K562 (cell line): ENCODE measurements around the gene ADRA2B. TPM values are rescaled to one million over a fixed set of nuclear protein-coding genes. Genes with fewer than 3 reads are reported as not detected.
"Not testable (repeated sequence)": the region's sequence is repeated elsewhere in the genome, so short reads cannot be mapped to it uniquely, and the experiment has no call there.

Experiments
- ATAC-seq: fragments of 200-7000 bp; cut with Tn5 transposase; 3 replicates; pipeline ENCODE4 v1.9.1; 2020; ENCODE audit warnings: moderate library complexity
- BruUV-seq: library from RNA; stranded (reverse); fragments of 400-500 nt; replicated peaks from 2 replicates; lab custom pipeline; 2021; lab: Mats Ljungman, UMichigan
- CTCF ChIA-PET: fragments of 300-600 bp; formaldehyde crosslinking; extraction: SDS; loops from one replicate; lab custom pipeline; 2021; ENCODE audit warnings: low intra/inter-chr PET ratio; lab: Yijun Ruan, JAX
- POLR2A ChIA-PET: fragments of 300-600, 350-650 bp; sonication (Branson Sonifier 250); formaldehyde crosslinking; extraction: SDS; loops from one replicate; lab custom pipeline; 2021; ENCODE audit warnings: antibody characterized with exemption, inconsistent platforms; lab: Yijun Ruan, JAX
- DNase-seq, 4 experiments: peaks; one replicate each; pipeline versions ENCODE4 v3.0.0 to v3.0.0-alpha.2; 2011 to 2018; ENCODE audit warnings: low spot score in 3 of 4, mixed read lengths in 3 of 4; ENCODE audit errors: extremely low read depth in 1 of 4
- FAIRE-seq: peaks from 2 replicates; lab custom pipeline; 2011; peaks lifted over from hg19 to GRCh38; lab: Jason Lieb, UNC
- H2AFZ ChIP-seq: 2 replicates; pipeline ENCODE4 v1.6.0; 2011; ENCODE audit warnings: low read depth, low read length, control low read depth, inconsistent platforms
- H3K27ac ChIP-seq: fragments of 200-600 bp; 3 replicates; pipeline ENCODE4 v1.8.0; 2011; ENCODE audit warnings: low read depth, mild to moderate bottlenecking, control low read depth, inconsistent platforms, low read length, moderate library complexity, mixed read lengths; ENCODE audit errors: extremely low read depth
- H3K27me3 ChIP-seq, 2 experiments: fragments of 300-600 bp in 1 of 2; 2 replicates in 1 of 2; 3 replicates in 1 of 2; pipeline versions ENCODE4 v1.6.0 to v1.8.0; 2011; ENCODE audit warnings: inconsistent platforms in 2 of 2, low read length in 2 of 2, mild to moderate bottlenecking in 1 of 2, mixed read lengths in 1 of 2, moderate library complexity in 1 of 2; ENCODE audit not compliant: control insufficient read depth in 2 of 2, insufficient read depth in 2 of 2
- H3K36me3 ChIP-seq: fragments of 300-600 bp; 3 replicates; pipeline ENCODE4 v1.8.0; 2011; ENCODE audit warnings: mild to moderate bottlenecking, low read length, inconsistent platforms; ENCODE audit not compliant: control insufficient read depth, insufficient read depth
- H3K4me1 ChIP-seq, 2 experiments: fragments of 200-600 bp in 1 of 2; replicated peaks in 1 of 2; 2 replicates in 1 of 2; 3 replicates in 1 of 2; pipeline versions ENCODE4 v1.5.1 to v1.8.0; 2011; ENCODE audit warnings: inconsistent platforms in 2 of 2, low read length in 2 of 2, mild to moderate bottlenecking in 1 of 2, mixed read lengths in 1 of 2, moderate library complexity in 1 of 2; ENCODE audit not compliant: control insufficient read depth in 2 of 2, insufficient read depth in 2 of 2
- H3K4me2 ChIP-seq: 2 replicates; pipeline ENCODE4 v1.6.1; 2011; ENCODE audit warnings: low read length, control low read depth, inconsistent platforms, mixed read lengths; ENCODE audit not compliant: insufficient read depth
- H3K4me3 ChIP-seq: fragments of 200-600 bp; sonication (generic), shearing (Covaris generic); 2 replicates; pipeline ENCODE4 v1.5.1; 2016; ENCODE audit warnings: control low read depth, inconsistent platforms
- H3K79me2 ChIP-seq: fragments of 200-600 bp; 3 replicates; pipeline ENCODE4 v1.8.0; 2011; ENCODE audit warnings: low read length, inconsistent platforms; ENCODE audit not compliant: control insufficient read depth, insufficient read depth
- H3K9ac ChIP-seq, 2 experiments: 2 replicates each; pipeline versions ENCODE4 v1.6.0 to v1.6.1; 2011; ENCODE audit warnings: low read depth in 2 of 2, low read length in 2 of 2, control low read depth in 1 of 2, inconsistent platforms in 1 of 2, mild to moderate bottlenecking in 1 of 2, mixed read lengths in 1 of 2; ENCODE audit not compliant: insufficient read depth in 1 of 2
- H3K9me1 ChIP-seq: one replicate; pipeline ENCODE4 v1.6.0; 2011; ENCODE audit warnings: inconsistent platforms, mild to moderate bottlenecking, low read length, moderate library complexity; ENCODE audit not compliant: control insufficient read depth, insufficient read depth
- H3K9me3 ChIP-seq: replicated peaks from 2 replicates; pipeline ENCODE4 v1.5.1; 2011; ENCODE audit warnings: low read depth, low read length, inconsistent platforms; ENCODE audit not compliant: control insufficient read depth, insufficient read depth
- H4K20me1 ChIP-seq: replicated peaks from 2 replicates; pipeline ENCODE4 v1.6.1; 2011; ENCODE audit warnings: low read length, inconsistent platforms, mixed read lengths; ENCODE audit not compliant: control insufficient read depth, insufficient read depth
- AFF1 ChIP-seq, 2 experiments: fragments of 450-650 bp; IDR thresholded peaks; 2 replicates each; pipeline ENCODE4 v1.6.1; 2018; ENCODE audit warnings: mild to moderate bottlenecking in 2 of 2, low read depth in 1 of 2; ENCODE audit not compliant: partially characterized antibody in 2 of 2
- WGBS: fragments of 100-300 bp; shearing (Covaris generic); methylation state at CpG from one replicate; pipeline ENCODE4 v1.1.6; 2016; ENCODE audit warnings: low coverage, mixed read lengths; ENCODE audit not compliant: insufficient coverage; ENCODE audit errors: missing lambda C conversion rate; 5-methylcytosine and 5-hydroxymethylcytosine counted together
- in situ Hi-C: fragments of 300-500 bp; cut with MboI; formaldehyde crosslinking; loops from 4 replicates; pipeline ENCODE4 v1.15.0; 2018; ENCODE audit warnings: inconsistent platforms, mixed read lengths
- intact Hi-C: fragments of 100-400 bp; cut with micrococcal nuclease; formaldehyde crosslinking; loops from 2 replicates; pipeline ENCODE4 v1.14.2; 2022
- polyA plus RNA-seq, 8 experiments: library from polyadenylated mRNA; depleted of rRNA in 4 of 8; stranded (reverse) in 5 of 8; unstranded in 3 of 8; fragments of >200 nt; fragmentation: Nextera tagmentation in 2 of 8; fragmentation: Illumina TruSeq in 1 of 8; extraction: Ambion mirVana in 2 of 8; extraction: Trizol in 1 of 8; gene quantifications; 2 replicates each; pipeline versions ENCODE4 v1.2.1 to v1.2.3, GENCODE V29; 2011 to 2014; ENCODE audit warnings: inconsistent platforms in 1 of 8, missing spikeins in 1 of 8
- total RNA-seq, 7 experiments: library from RNA; depleted of rRNA in 6 of 7; stranded (reverse); fragments of >200 nt in 6 of 7; fragmentation: Illumina TruSeq in 2 of 7; extraction: Trizol in 2 of 7; gene quantifications; 2 replicates each; pipeline versions ENCODE4 v1.2.1 to v1.2.3, GENCODE V29; 2011 to 2021; ENCODE audit warnings: low replicate concordance in 1 of 7

The ADRA2B gene
- total and polyA plus RNA-seq, 9 of the 15 experiments (the other 6 are each of a cell fraction or from before 2014, with no cell fraction given): not detected

DNA sequence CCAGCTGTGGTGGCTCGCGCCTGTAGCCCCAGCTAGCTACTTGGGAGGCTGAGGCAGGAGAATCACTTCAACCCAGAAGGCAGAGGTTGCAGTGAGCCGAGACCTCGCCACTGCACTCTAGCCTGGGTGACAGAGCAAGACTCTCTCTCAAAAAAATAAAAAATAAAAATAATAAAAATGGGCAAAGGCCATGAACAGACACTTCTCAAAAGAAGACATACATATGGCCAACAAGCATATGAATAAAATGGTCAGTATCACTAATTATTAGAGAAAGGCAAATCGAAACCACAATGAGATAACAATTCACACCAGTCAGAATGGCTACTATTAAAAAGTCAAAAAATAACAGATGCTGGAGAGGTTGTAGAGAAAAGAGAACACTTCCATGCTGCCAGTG, 44.0 kb upstream of the ADRA2B start:
- H2AFZ ChIP-seq, CTCF ChIA-PET, H3K4me2 ChIP-seq, H3K9ac ChIP-seq, H3K9me1 ChIP-seq, in situ Hi-C loops, H3K36me3 ChIP-seq, H3K9me3 ChIP-seq, FAIRE-seq, H3K27ac ChIP-seq, H3K27me3 ChIP-seq, ATAC-seq, H3K4me3 ChIP-seq, BruUV-seq, intact Hi-C loops, H3K79me2 ChIP-seq, DNase-seq, H4K20me1 ChIP-seq: not testable (repeated sequence)
- peaks cover 25 to 41% of the 10 kb centered on the region in 2 experiments for H3K4me1 ChIP-seq
- TF ChIP-seq AFF1 (IDR thresholded peaks at IDR 0.05; ENCODE audit: low read depth in 1 of 2, partially characterized antibody in 2 of 2): peak in 1 of 2 experiments; percentile 98
- 89% methylated on average over 5 of the region's 5 CpGs for WGBS
- POLR2A ChIA-PET: interaction anchor here (1.9 kb wide), 1 partner anchor 18 kb away, joined by 4 read pairs; no protein-coding TSS in a partner anchor
